Limb (tissue), 2 donors: ENCODE measurements around the gene INHBE.
"Not testable (repeated sequence)": the region's sequence is repeated elsewhere in the genome, so short reads cannot be mapped to it uniquely, and the experiment has no call there.

ENCODE experiments used
- DNase-seq, 2 donors: peaks; one replicate each; pipeline ENCODE4 v3.0.0-alpha.2; 2016; ENCODE audit errors: extremely low spot score in 2 of 2

Gene INHBE

GRCh38 chr12:57441393-57441792 is 13.7 kb upstream of the INHBE start:
- DNase-seq: not testable (repeated sequence)

- DNase-seq: no peak
These were observed 13.2 kb upstream of the INHBE start for GRCh38 chr12:57441846-57442427.

- not testable (repeated sequence) for DNase-seq
These were observed 10.8 kb upstream of the INHBE start for GRCh38 chr12:57444337-57444736.

- no peak for DNase-seq
These were observed 10.4 kb upstream of the INHBE start for GRCh38 chr12:57444744-57445143.

- no peak for DNase-seq
These were observed 8.7 kb upstream of the INHBE start for GRCh38 chr12:57446292-57446960.

- DNase-seq: no peak
These were observed 6.4 kb upstream of the INHBE start for GRCh38 chr12:57448669-57449068.

- DNase-seq: no peak
These were observed 5.7 kb upstream of the INHBE start for GRCh38 chr12:57449375-57449774.

GRCh38 chr12:57450057-57450456 is 5.0 kb upstream of the INHBE start:
- no peak for DNase-seq

- DNase-seq: no peak
These were observed 3.8 kb upstream of the INHBE start for GRCh38 chr12:57451233-57451778.

- peak in 1 of 2 donors; percentile 49 for DNase-seq
These were observed 2.7 kb upstream of the INHBE start for GRCh38 chr12:57452181-57452936.

- DNase-seq: peak; percentile 58 to 87
These were observed 2.1 kb upstream of the INHBE start for GRCh38 chr12:57452937-57453509.

- no peak for DNase-seq
These were observed 918 bp upstream of the INHBE start for GRCh38 chr12:57454213-57454565.

GRCh38 chr12:57455374-57456144 is 452 bp downstream of the INHBE start:
- DNase-seq: no peak

GRCh38 chr12:57456145-57456700 is 1.1 kb downstream of the INHBE start:
- DNase-seq: peak in 1 of 2 donors; percentile 49

- DNase-seq: no peak
These were observed 1.8 kb downstream of the INHBE start for GRCh38 chr12:57456737-57457490.

- DNase-seq: no peak
These were observed 3.6 kb downstream of the INHBE start for GRCh38 chr12:57458665-57459054.

GRCh38 chr12:57459055-57459749 is 4.1 kb downstream of the INHBE start:
- peak; percentile 97 to 98 for DNase-seq

- DNase-seq: peak; percentile 58 to 90
These were observed 4.8 kb downstream of the INHBE start, which contains the start of gene GLI1 for GRCh38 chr12:57459750-57460467. TSS of gene GLI1 (plus strand) at chr12:57459785. CDS start at chr12:57463692, 3,907 bp downstream.

- no peak for DNase-seq
These were observed 5.3 kb downstream of the INHBE start for GRCh38 chr12:57460468-57460784.
